IMR-90 (cell line): ENCODE data around the gene ARPIN.

ENCODE experiments used
- BHLHE40 ChIP-seq: fragments of 150-350 bp; IDR thresholded peaks from 2 replicates; pipeline ENCODE4 v1.6.1; 2016; ENCODE audit warnings: mild to moderate bottlenecking, low read depth, low read length
- CTCF ChIP-seq: conservative IDR thresholded peaks from 2 replicates; pipeline ENCODE4 v1.5.1; 2012; ENCODE audit warnings: mild to moderate bottlenecking, low read depth, low read length, improper control_type of control experiment
- ELK1 ChIP-seq: fragments of 150-350 bp; IDR thresholded peaks from 2 replicates; pipeline ENCODE4 v1.6.1; 2016; ENCODE audit warnings: low read depth, mild to moderate bottlenecking, low read length, moderate library complexity, borderline replicate concordance
- FOS ChIP-seq: fragments of 150-350 bp; IDR thresholded peaks from 2 replicates; pipeline ENCODE4 v1.6.1; 2016; ENCODE audit warnings: low read depth, low read length
- MXI1 ChIP-seq: IDR thresholded peaks from 2 replicates; pipeline ENCODE4 v1.6.1; 2012; ENCODE audit warnings: low read depth, mild to moderate bottlenecking, low read length, moderate library complexity, borderline replicate concordance
- POLR2A ChIP-seq: IDR thresholded peaks from 2 replicates; pipeline ENCODE4 v1.6.1; 2012; ENCODE audit warnings: mild to moderate bottlenecking, low read depth, low read length
- RCOR1 ChIP-seq: IDR thresholded peaks from 2 replicates; pipeline ENCODE4 v1.6.1; 2012; ENCODE audit warnings: mild to moderate bottlenecking, low read length, improper control_type of control experiment; ENCODE audit not compliant: insufficient replicate concordance
- TF ChIP-seq, protein P1 (sequence below): fragments of 150-350 bp; IDR thresholded peaks from 2 replicates; pipeline ENCODE4 v1.6.1; 2017; ENCODE audit warnings: mild to moderate bottlenecking, antibody characterized with exemption, low read length, low read depth

DNA sequence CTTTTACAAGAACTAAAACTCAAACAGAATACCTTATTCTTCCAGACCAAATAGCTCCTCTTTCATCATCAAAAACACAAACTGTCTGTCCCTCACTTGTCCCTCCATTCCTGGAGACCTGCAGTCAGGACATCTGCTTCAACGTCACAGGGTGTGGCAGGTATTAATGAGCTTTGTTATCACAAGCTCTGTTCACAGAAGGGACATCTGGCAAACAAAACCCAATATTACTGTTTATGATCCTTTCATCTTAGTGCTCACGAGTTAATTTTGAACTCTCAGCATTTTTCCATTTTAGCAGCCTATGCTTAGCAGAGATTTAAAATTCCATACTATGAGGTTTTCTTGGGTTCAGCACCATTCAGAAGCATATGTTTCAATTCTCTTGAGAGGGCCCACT, 51.9 kb downstream of the ARPIN start:
- no peak for TF ChIP-seq POLR2A
- no peak for TF ChIP-seq BHLHE40
- no peak for TF ChIP-seq ELK1
- no peak for TF ChIP-seq CTCF
- no peak for TF ChIP-seq MXI1
- TF ChIP-seq, protein P1, sequence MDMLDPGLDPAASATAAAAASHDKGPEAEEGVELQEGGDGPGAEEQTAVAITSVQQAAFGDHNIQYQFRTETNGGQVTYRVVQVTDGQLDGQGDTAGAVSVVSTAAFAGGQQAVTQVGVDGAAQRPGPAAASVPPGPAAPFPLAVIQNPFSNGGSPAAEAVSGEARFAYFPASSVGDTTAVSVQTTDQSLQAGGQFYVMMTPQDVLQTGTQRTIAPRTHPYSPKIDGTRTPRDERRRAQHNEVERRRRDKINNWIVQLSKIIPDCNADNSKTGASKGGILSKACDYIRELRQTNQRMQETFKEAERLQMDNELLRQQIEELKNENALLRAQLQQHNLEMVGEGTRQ = no peak
- no peak for TF ChIP-seq RCOR1
- no peak for TF ChIP-seq FOS
